ENCODE data around the gene NNMT. TPM values are rescaled to one million over a fixed set of nuclear protein-coding genes. Genes with fewer than 3 reads are reported as not detected.

NNMT gene
- total RNA-seq, 1 donor from 2014 or later, result 0.54 TPM

DNA sequence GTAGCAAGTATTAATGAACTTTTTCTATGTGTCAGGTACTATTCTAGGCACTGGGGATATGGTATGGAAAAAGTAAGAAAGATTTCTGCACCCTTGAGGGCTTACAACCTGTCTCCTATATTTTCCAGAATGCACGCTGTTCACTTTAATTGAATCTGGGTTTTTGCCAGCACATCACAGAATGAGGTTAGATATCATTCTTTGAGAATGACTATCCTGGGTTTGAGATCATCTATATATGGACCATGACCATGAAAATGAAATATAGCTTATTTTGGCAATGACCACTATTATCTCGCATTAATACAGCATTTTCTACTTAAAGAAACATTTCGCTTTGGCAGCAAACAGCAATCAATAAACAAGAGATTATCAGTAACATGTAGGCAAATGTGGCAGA, 57.2 kb downstream of the NNMT start:
- H3K27me3 Mint-ChIP-seq (ENCODE audit: low read depth), result no peaks in the 10 kb centered on the region
- TF ChIP-seq, protein P1, sequence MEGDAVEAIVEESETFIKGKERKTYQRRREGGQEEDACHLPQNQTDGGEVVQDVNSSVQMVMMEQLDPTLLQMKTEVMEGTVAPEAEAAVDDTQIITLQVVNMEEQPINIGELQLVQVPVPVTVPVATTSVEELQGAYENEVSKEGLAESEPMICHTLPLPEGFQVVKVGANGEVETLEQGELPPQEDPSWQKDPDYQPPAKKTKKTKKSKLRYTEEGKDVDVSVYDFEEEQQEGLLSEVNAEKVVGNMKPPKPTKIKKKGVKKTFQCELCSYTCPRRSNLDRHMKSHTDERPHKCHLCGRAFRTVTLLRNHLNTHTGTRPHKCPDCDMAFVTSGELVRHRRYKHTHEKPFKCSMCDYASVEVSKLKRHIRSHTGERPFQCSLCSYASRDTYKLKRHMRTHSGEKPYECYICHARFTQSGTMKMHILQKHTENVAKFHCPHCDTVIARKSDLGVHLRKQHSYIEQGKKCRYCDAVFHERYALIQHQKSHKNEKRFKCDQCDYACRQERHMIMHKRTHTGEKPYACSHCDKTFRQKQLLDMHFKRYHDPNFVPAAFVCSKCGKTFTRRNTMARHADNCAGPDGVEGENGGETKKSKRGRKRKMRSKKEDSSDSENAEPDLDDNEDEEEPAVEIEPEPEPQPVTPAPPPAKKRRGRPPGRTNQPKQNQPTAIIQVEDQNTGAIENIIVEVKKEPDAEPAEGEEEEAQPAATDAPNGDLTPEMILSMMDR (IDR thresholded peaks at IDR 0.05; ENCODE audit: unreplicated experiment), result no peak

DNA sequence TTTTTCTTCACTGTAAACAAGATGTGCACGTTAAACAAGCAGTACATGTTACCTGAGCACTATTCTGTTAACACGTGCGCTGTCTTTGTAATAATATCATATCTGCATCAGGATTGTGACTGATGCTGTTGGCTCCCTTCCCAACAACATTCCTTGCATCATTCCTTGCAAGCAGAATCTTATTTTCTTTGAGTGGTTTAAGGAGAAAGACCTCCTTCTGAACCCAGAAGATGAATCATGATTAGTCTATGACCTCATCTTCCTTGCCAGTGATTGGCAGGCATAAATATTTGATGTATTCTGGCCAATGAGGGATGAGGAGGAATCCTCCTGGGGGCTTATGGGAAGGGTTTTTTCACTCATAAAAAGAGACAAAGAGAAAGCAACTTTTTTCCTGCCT, 57.9 kb downstream of the NNMT start:
- Mint-ChIP-seq H3K27ac (peak overlapping the region; percentile 85), H3K9me3 (peaks cover 6% of the 10 kb centered on the region), H3K36me3 (no peaks in the 10 kb centered on the region), H3K27me3 (ENCODE audit: low read depth) (no peaks in the 10 kb centered on the region), H3K4me1 (peaks cover 26% of the 10 kb centered on the region), H3K4me3 (no peak overlapping the region)
- TF ChIP-seq, protein P1 (IDR thresholded peaks at IDR 0.05; ENCODE audit: unreplicated experiment), result no peak
- no peak for DNase-seq (ENCODE audit: low spot score in 2 of 2, unreplicated experiment in 2 of 2)

More for the DNA sequence above, 57.2 kb downstream of the NNMT start:
- H3K4me3 Mint-ChIP-seq, result no peak overlapping the region
- DNase-seq (ENCODE audit: low spot score in 2 of 2, unreplicated experiment in 2 of 2), result no peak
- H3K27ac Mint-ChIP-seq, result peak overlapping the region; percentile 85
- peaks cover 28% of the 10 kb centered on the region for H3K4me1 Mint-ChIP-seq
- H3K36me3 Mint-ChIP-seq, result no peaks in the 10 kb centered on the region
- peaks cover 6% of the 10 kb centered on the region for H3K9me3 Mint-ChIP-seq

DNA sequence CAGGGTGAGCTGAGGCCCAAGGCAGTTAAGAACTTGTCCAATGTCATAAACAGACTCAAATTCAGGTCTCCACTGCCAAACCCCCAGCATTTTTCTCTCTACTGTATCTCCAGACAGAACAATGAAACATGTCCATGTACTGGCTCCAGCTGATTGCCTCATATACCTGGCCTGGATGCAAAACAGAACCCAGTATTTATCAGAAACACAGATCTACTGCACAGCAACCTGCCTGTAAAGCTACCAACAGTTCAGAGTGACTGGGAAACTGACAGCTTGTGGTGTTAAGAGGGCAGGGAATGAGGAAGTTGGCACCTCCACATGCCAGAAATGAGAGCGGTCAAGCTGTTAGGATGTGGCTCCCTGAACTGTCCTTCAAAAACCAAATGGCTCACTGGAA, 62.5 kb downstream of the NNMT start:
- Mint-ChIP-seq H3K27ac (peak overlapping the region; percentile 51), H3K36me3 (no peaks in the 10 kb centered on the region), H3K27me3 (ENCODE audit: low read depth) (no peaks in the 10 kb centered on the region), H3K4me3 (no peak overlapping the region), H3K9me3 (peaks cover 12% of the 10 kb centered on the region), H3K4me1 (peaks cover 18% of the 10 kb centered on the region)
- TF ChIP-seq, protein P1 (IDR thresholded peaks at IDR 0.05; ENCODE audit: unreplicated experiment), result no peak
- no peak for DNase-seq (ENCODE audit: low spot score in 2 of 2, unreplicated experiment in 2 of 2)

DNA sequence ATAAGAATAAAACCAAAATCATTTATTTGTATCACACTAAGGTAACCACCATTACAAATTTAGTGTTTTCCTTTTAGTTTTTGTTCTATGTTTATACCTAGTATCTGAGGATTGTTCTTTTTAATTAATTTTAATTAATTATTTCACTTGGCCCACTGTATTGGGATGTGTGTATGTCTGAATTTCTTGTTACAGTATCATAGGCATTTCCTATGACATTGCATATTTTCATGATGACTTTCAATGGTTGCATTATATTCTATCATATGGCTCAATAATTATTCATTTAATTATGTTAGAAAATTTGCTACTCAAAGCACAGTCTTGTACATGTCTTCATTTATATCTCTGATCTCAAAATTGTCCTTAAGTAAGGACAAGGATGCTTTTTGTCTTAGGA, 63.1 kb downstream of the NNMT start:
- no peak overlapping the region for H3K27ac Mint-ChIP-seq
- no peaks in the 10 kb centered on the region for H3K27me3 Mint-ChIP-seq (ENCODE audit: low read depth)
- H3K36me3 Mint-ChIP-seq, result no peaks in the 10 kb centered on the region
- TF ChIP-seq, protein P1 (IDR thresholded peaks at IDR 0.05; ENCODE audit: unreplicated experiment), result no peak
- H3K4me3 Mint-ChIP-seq, result no peak overlapping the region
- no peak for DNase-seq (ENCODE audit: low spot score in 2 of 2, unreplicated experiment in 2 of 2)
- H3K4me1 Mint-ChIP-seq, result peaks cover 12% of the 10 kb centered on the region
- H3K9me3 Mint-ChIP-seq, result peaks cover 12% of the 10 kb centered on the region

DNA sequence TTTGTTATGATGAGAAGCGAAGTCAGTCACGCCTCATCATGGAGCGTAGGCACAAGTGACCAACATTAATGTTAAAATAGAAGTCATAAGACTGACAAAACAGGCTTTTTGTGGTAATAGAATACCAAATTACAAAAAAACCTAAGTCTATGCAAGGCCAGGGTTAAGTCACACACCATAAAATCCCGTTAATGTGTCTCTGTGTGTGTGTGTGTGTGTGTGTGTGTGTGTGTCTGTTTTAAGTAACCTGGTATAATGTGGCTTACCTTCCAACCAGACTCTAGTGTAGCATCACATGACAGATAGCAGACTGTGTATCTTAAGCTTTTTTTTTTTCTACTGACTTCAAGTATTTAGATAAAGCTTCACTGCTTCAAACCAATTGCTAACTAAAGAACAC, 66.1 kb downstream of the NNMT start:
- TF ChIP-seq, protein P1 (IDR thresholded peaks at IDR 0.05; ENCODE audit: unreplicated experiment), result no peak
- H3K36me3 Mint-ChIP-seq, result no peaks in the 10 kb centered on the region
- no peaks in the 10 kb centered on the region for H3K27me3 Mint-ChIP-seq (ENCODE audit: low read depth)
- H3K4me1 Mint-ChIP-seq, result peaks cover 18% of the 10 kb centered on the region
- no peak for DNase-seq (ENCODE audit: low spot score in 2 of 2, unreplicated experiment in 2 of 2)
- no peak overlapping the region for H3K4me3 Mint-ChIP-seq
- H3K9me3 Mint-ChIP-seq, result peaks cover 12% of the 10 kb centered on the region
- no peak overlapping the region for H3K27ac Mint-ChIP-seq

DNA sequence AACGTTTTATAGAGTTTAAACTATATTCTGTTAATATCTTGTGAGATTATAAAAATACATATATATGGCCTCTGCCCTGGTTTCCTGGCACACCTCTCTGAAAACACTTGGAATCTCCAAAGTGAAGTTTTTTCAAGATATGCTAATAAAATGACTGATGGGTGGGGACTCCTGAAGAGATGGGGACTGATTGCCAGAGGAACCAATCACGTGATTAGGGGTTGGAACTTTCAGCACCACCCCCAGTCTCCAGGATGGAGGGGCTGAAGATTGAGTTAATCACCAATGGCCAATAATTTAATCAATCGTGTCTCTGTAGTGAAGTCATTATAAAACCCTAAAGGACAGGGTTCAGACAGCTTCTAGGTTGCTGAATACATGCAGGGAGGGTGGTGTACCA, 66.8 kb downstream of the NNMT start:
- no peak overlapping the region for H3K4me3 Mint-ChIP-seq
- H3K36me3 Mint-ChIP-seq, result no peaks in the 10 kb centered on the region
- H3K27me3 Mint-ChIP-seq (ENCODE audit: low read depth), result no peaks in the 10 kb centered on the region

More for the DNA sequence above, 66.8 kb downstream of the NNMT start:
- Mint-ChIP-seq H3K9me3 (peaks cover 7% of the 10 kb centered on the region), H3K27ac (no peak overlapping the region), H3K4me1 (peaks cover 19% of the 10 kb centered on the region)
- TF ChIP-seq, protein P1 (IDR thresholded peaks at IDR 0.05; ENCODE audit: unreplicated experiment), result no peak
- DNase-seq (ENCODE audit: low spot score in 2 of 2, unreplicated experiment in 2 of 2), result no peak
